ENCODE data around the gene HMX2.

Gene HMX2, protein sequence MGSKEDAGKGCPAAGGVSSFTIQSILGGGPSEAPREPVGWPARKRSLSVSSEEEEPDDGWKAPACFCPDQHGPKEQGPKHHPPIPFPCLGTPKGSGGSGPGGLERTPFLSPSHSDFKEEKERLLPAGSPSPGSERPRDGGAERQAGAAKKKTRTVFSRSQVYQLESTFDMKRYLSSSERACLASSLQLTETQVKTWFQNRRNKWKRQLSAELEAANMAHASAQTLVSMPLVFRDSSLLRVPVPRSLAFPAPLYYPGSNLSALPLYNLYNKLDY

GRCh38 chr10:123147635-123148413 is at the start of gene HMX2:
Gene HMX2, plus strand, starts transcription at chr10:123148136. Its CDS starts 243 bp downstream, at chr10:123148379.
- no peak for DNase-seq (ENCODE audit: low read depth)
- H3K4me3 ChIP-seq (ENCODE audit: low read depth, low read length): no peak within 1 kb of the TSS

- H3K4me3 ChIP-seq (ENCODE audit: low read depth, low read length): no peak overlapping the region
- no peak for DNase-seq (ENCODE audit: low read depth)
Measured at GRCh38 chr10:123100030-123100762, 47.7 kb upstream of the HMX2 start.

DNA sequence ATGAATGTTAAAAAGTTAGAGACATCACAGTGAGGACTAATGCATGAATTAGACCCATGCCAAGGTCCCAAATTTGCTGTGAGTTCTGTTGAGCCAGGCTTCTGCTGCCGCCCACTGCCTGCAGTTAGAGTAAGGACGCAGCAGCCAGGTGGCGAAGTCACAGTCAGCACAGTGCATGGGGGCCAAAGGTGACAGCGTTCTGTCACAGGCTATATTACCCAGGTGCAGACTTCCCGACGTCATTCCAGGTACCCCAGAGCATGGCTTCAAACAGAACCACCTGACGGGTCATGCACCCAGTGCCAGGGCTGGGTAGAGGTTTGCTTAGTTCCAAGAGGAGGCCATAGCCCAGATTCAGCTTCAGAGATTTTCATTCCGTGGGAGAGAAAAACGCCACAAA is 46.1 kb upstream of the HMX2 start:
- no peak for DNase-seq (ENCODE audit: low read depth)

GRCh38 chr10:123102673-123103072 is 45.3 kb upstream of the HMX2 start:
- no peak overlapping the region for H3K4me3 ChIP-seq (ENCODE audit: low read depth, low read length)
- no peak for DNase-seq (ENCODE audit: low read depth)

More for the DNA sequence above, 46.1 kb upstream of the HMX2 start:
- no peak overlapping the region for H3K4me3 ChIP-seq (ENCODE audit: low read depth, low read length)

DNA sequence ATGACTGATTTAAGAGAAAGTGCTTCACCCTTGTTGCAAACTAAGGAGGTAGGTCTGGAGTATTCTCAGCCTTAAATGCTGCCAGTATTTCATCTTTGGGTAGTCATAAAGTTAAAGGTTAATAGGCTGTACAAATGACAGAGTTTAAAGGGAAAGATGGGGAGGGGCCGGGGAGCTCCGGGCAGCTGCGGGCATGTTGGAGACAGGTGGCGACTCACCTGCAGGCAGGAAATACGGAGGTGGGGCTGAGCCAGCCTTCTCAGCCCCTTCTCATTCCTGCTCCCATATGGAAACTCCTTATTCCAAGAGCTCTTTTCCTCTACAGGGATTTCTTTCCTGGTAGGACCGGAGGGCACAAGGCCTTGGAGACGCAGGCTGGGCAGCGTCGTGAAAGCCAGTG is 44.0 kb upstream of the HMX2 start:
- no peak overlapping the region for H3K4me3 ChIP-seq (ENCODE audit: low read depth, low read length)
- DNase-seq (ENCODE audit: low read depth): no peak

DNA sequence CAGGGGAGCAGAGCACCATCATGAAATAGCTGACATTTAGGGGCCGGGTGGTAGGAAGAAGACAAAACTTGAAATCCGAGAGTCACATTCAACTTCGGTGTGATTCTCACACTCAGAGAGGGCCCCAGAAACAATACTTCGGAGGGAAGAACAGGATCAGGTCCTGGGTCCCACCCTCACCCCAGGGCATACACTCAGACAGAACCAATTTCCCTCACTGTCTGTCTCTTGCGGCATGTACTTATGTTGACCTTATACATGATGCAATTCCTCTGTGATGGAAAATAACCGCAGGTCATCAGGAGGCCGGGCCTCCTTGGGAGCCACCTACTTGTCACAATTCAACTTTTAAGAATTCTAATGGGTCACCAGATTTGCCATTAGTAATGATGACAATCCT is 38.5 kb upstream of the HMX2 start:
- H3K4me3 ChIP-seq (ENCODE audit: low read depth, low read length): no peak overlapping the region
- DNase-seq (ENCODE audit: low read depth): no peak

GRCh38 chr10:123117644-123118417 is 30.1 kb upstream of the HMX2 start:
- H3K4me3 ChIP-seq (ENCODE audit: low read depth, low read length): no peak overlapping the region
- DNase-seq (ENCODE audit: low read depth): no peak

- no peak for DNase-seq (ENCODE audit: low read depth)
- no peak overlapping the region for H3K4me3 ChIP-seq (ENCODE audit: low read depth, low read length)
Measured at GRCh38 chr10:123119081-123119480, 28.9 kb upstream of the HMX2 start.

- no peak for DNase-seq (ENCODE audit: low read depth)
- no peak overlapping the region for H3K4me3 ChIP-seq (ENCODE audit: low read depth, low read length)
Measured at GRCh38 chr10:123126246-123126645, 21.7 kb upstream of the HMX2 start.

- DNase-seq (ENCODE audit: low read depth): no peak
- no peak overlapping the region for H3K4me3 ChIP-seq (ENCODE audit: low read depth, low read length)
Measured at GRCh38 chr10:123129618-123130271, 18.2 kb upstream of the HMX2 start.

DNA sequence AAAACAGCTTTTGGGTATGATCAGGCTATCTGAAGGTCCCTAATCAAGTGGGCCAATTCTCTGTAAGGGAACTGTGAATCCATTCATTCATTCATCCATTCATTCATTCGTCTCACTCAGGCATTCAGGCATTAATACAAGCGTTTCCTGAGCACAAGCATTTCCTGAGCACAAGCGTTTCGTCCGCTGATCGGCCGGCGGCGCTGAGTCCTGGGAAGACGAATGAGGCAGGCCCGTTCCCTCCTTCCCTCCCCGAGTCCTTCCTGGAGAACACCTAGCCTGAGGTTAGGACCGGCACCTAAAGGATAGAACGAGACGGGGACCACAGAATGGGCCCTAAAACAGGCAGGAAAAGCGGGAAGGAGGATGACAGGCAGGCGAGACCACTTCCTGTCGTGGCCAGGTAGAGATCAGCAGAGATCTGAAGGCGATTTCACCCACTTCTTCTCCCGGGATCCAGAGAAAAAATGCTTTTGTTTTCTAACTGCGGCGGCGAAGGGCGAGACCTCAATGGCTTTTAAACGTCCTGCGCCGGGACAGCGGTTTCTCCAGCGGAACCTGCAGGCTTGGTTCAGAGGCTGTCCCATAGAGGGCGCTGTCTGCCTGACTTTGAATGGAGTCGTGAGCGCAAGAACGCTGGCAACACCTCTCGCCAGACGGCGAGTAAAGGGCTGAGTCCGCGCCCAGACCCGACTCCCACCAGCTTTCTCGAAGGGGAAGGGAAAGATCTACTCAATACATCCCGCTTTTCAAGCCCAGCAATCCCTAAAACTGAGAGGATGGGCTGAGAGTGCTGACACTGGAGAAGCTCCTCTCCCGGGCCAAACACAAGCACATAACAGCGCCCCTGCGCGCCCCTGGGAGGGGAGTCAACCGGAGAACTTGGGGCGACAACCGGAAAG is 15.1 kb upstream of the HMX2 start:
- DNase-seq (ENCODE audit: low read depth): no peak
- peak overlapping the region; percentile 42 for H3K4me3 ChIP-seq (ENCODE audit: low read depth, low read length)

GRCh38 chr10:123133541-123134342 is 14.2 kb upstream of the HMX2 start:
- no peak overlapping the region for H3K4me3 ChIP-seq (ENCODE audit: low read depth, low read length)
- DNase-seq (ENCODE audit: low read depth): no peak

GRCh38 chr10:123134343-123134914 is 13.5 kb upstream of the HMX2 start:
- no peak overlapping the region for H3K4me3 ChIP-seq (ENCODE audit: low read depth, low read length)
- no peak for DNase-seq (ENCODE audit: low read depth)

- H3K4me3 ChIP-seq (ENCODE audit: low read depth, low read length): peak overlapping the region; percentile 37
- no peak for DNase-seq (ENCODE audit: low read depth)
Measured at GRCh38 chr10:123134915-123135414, 13.0 kb upstream of the HMX2 start.

DNA sequence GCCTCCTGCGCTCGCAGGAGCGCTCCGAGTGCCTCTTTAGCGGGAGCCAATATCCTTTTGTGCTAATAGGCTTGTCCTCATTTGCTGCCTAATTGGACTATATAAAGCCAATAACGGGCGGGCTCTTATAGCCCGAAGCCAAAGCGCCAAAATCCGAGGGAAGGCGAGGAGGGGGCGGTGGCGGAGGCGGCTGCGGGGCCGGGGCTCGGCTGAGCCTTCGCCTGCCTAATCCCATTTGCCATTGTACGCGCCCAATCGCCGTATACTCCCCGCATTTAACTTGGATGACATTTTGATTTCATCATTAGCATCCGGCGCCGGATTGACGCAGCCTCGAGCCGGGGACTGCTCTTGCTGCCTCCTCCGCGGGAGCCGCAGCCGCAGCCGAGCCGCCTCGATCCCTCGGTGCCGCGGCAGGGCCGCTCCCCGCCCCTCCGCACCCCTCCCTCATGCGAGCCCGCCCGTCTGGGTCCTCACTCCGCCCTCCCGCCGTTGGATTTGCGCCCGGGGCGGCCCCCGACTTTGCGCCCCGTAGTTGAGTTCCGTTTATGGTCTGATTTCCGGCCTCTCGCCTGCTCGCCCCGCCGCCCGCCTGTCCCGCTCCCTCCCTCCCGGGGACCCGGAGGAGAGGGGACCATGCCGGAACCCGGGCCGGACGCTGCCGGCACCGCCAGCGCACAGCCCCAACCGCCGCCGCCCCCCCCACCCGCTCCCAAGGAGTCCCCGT is 12.4 kb upstream of the HMX2 start, which contains the start of gene HMX3:
Gene HMX3 (plus strand): TSS at position 556 of the 727 bp plus-strand sequence. CDS start 81 bp downstream, at position 637.
- H3K4me3 ChIP-seq (ENCODE audit: low read depth, low read length): peak within 1 kb of the TSS; percentile 37
- no peak for DNase-seq (ENCODE audit: low read depth)

- DNase-seq (ENCODE audit: low read depth): no peak
- no peak overlapping the region for H3K4me3 ChIP-seq (ENCODE audit: low read depth, low read length)
Measured at GRCh38 chr10:123136221-123136805, 11.6 kb upstream of the HMX2 start.

Data from skeletal muscle cell (primary cell).